Loucy (cell line): ENCODE measurements around the gene SORCS2.

Experiments used
- H2AFZ ChIP-seq: fragments of 200-600 bp; sonication (generic); 2 replicates; pipeline ENCODE4 v1.6.0; 2016; ENCODE audit warnings: antibody characterized with exemption, mild to moderate bottlenecking, low read length, moderate library complexity
- H3F3A ChIP-seq: fragments of 200-600 bp; 2 replicates; pipeline ENCODE4 v1.6.0; 2016; ENCODE audit warnings: antibody characterized with exemption, low read depth, mild to moderate bottlenecking
- H3K27me3 ChIP-seq: fragments of 200-600 bp; sonication (generic); 2 replicates; pipeline ENCODE4 v1.6.1; 2014; ENCODE audit warnings: low read length, mild to moderate bottlenecking; ENCODE audit not compliant: insufficient read depth, poor library complexity, severe bottlenecking
- H3K36me3 ChIP-seq: fragments of 200-600 bp; sonication (generic); 2 replicates; pipeline ENCODE4 v1.6.1; 2016; ENCODE audit warnings: low read length; ENCODE audit not compliant: insufficient read depth
- H3K4me1 ChIP-seq: fragments of 200-600 bp; sonication (generic); 2 replicates; pipeline ENCODE4 v1.5.1; 2014; ENCODE audit warnings: low read length, mild to moderate bottlenecking; ENCODE audit not compliant: insufficient read depth, poor library complexity, severe bottlenecking
- H3K4me2 ChIP-seq: fragments of 200-600 bp; sonication (generic); 2 replicates; pipeline ENCODE4 v1.6.0; 2014; ENCODE audit warnings: antibody characterized with exemption, low read length, low read depth, mild to moderate bottlenecking; ENCODE audit not compliant: poor library complexity, severe bottlenecking
- H3K4me3 ChIP-seq: fragments of 200-600 bp; sonication (generic); 2 replicates; pipeline ENCODE4 v1.5.1; 2014; ENCODE audit warnings: low read length, mild to moderate bottlenecking, mixed read lengths; ENCODE audit not compliant: poor library complexity, severe bottlenecking
- H3K79me2 ChIP-seq: fragments of 200-600 bp; sonication (generic); 2 replicates; pipeline ENCODE4 v1.6.1; 2014; ENCODE audit warnings: low read length; ENCODE audit not compliant: insufficient read depth
- H3K9ac ChIP-seq: fragments of 200-600 bp; sonication (generic); 2 replicates; pipeline ENCODE4 v1.6.0; 2014; ENCODE audit warnings: mild to moderate bottlenecking, low read depth, low read length, moderate library complexity; ENCODE audit not compliant: poor library complexity, severe bottlenecking
- H3K9me2 ChIP-seq: fragments of 200-600 bp; sonication (generic); replicated peaks from 2 replicates; pipeline ENCODE4 v1.6.1; 2016; ENCODE audit warnings: low read depth, low read length, mixed read lengths
- H3K9me3 ChIP-seq: fragments of 200-600 bp; sonication (generic); 2 replicates; pipeline ENCODE4 v1.6.1; 2014; ENCODE audit warnings: mild to moderate bottlenecking, antibody characterized with exemption, low read length, low read depth; ENCODE audit not compliant: insufficient read depth
- H4K20me1 ChIP-seq: fragments of 200-600 bp; sonication (generic); 2 replicates; pipeline ENCODE4 v1.6.0; 2014; ENCODE audit warnings: antibody characterized with exemption, low read length, mild to moderate bottlenecking; ENCODE audit not compliant: insufficient read depth, poor library complexity, severe bottlenecking
- CTCF ChIP-seq: fragments of 200-600 bp; sonication (generic); conservative IDR thresholded peaks from 2 replicates; pipeline ENCODE4 v1.5.1; 2014; ENCODE audit warnings: mild to moderate bottlenecking, antibody characterized with exemption, low read length
- EZH2phosphoT487 ChIP-seq: fragments of 200-600 bp; IDR thresholded peaks from 2 replicates; pipeline ENCODE4 v1.6.1; 2018; ENCODE audit warnings: antibody characterized with exemption, mild to moderate bottlenecking, moderate library complexity, borderline replicate concordance

The SORCS2 gene

GRCh38 chr4:7362862-7363430 lies 170.6 kb downstream of the SORCS2 start:
- H3K79me2 ChIP-seq: no peaks in the 10 kb centered on the region
- TF ChIP-seq CTCF: no peak
- no peak for TF ChIP-seq EZH2phosphoT487
- H4K20me1 ChIP-seq: no peaks in the 10 kb centered on the region
- H3F3A ChIP-seq: no peaks in the 10 kb centered on the region
- no peak overlapping the region for H2AFZ ChIP-seq
- H3K36me3 ChIP-seq: no peaks in the 10 kb centered on the region
- no peak overlapping the region for H3K4me2 ChIP-seq
- H3K4me3 ChIP-seq: no peak overlapping the region
- H3K27me3 ChIP-seq: no peaks in the 10 kb centered on the region
- peaks cover 6% of the 10 kb centered on the region; the same call in 1 of the 2 replicates for H3K9me3 ChIP-seq
- no peaks in the 10 kb centered on the region for H3K4me1 ChIP-seq
- no peak overlapping the region for H3K9ac ChIP-seq
- no peaks in the 10 kb centered on the region for H3K9me2 ChIP-seq

GRCh38 chr4:7364979-7365378 lies 172.6 kb downstream of the SORCS2 start:
- H3K36me3 ChIP-seq: no peaks in the 10 kb centered on the region
- TF ChIP-seq EZH2phosphoT487 (no peak), CTCF (no peak)
- H3K9me2 ChIP-seq: no peaks in the 10 kb centered on the region
- H3K27me3 ChIP-seq: no peaks in the 10 kb centered on the region
- H3K4me1 ChIP-seq: no peaks in the 10 kb centered on the region
- peaks cover 10% of the 10 kb centered on the region; the same call in 1 of the 2 replicates for H3K9me3 ChIP-seq
- H3K4me3 ChIP-seq: no peak overlapping the region
- H2AFZ ChIP-seq: no peak overlapping the region
- H3K4me2 ChIP-seq: no peak overlapping the region
- H3K79me2 ChIP-seq: no peaks in the 10 kb centered on the region
- H3F3A ChIP-seq: no peaks in the 10 kb centered on the region
- no peak overlapping the region for H3K9ac ChIP-seq
- no peaks in the 10 kb centered on the region for H4K20me1 ChIP-seq

GRCh38 chr4:7365462-7366179 lies 173.3 kb downstream of the SORCS2 start:
- Histone ChIP-seq H4K20me1 (no peaks in the 10 kb centered on the region), H3K9me3 (peaks cover 10% of the 10 kb centered on the region; the same call in 1 of the 2 replicates), H3F3A (no peaks in the 10 kb centered on the region), H3K9ac (no peak overlapping the region), H3K4me1 (no peaks in the 10 kb centered on the region), H3K27me3 (no peaks in the 10 kb centered on the region), H3K9me2 (no peaks in the 10 kb centered on the region), H3K4me2 (no peak overlapping the region), H3K36me3 (no peaks in the 10 kb centered on the region), H2AFZ (no peak overlapping the region), H3K4me3 (no peak overlapping the region), H3K79me2 (no peaks in the 10 kb centered on the region)
- TF ChIP-seq CTCF: no peak
